MM.1S (cell line): ENCODE measurements around the gene NEDD4L.

Source experiments
- DNase-seq: peaks from one replicate; pipeline ENCODE4 v3.0.0-alpha.2; 2015
- H2AFZ ChIP-seq: fragments of 300-600 bp; sonication (generic); 2 replicates; pipeline ENCODE4 v1.6.0; 2016; ENCODE audit warnings: antibody characterized with exemption, low read length
- H3F3A ChIP-seq: fragments of 300-600 bp; sonication (generic); 2 replicates; pipeline ENCODE4 v1.6.1; 2016; ENCODE audit warnings: mild to moderate bottlenecking, antibody characterized with exemption, low read length, moderate library complexity, mixed read lengths; ENCODE audit not compliant: insufficient read depth
- H3K27ac ChIP-seq: fragments of 300-600 bp; sonication (generic); 2 replicates; pipeline ENCODE4 v1.5.1; 2016; ENCODE audit warnings: mild to moderate bottlenecking, low read length
- H3K27me3 ChIP-seq: fragments of 300-600 bp; sonication (generic); replicated peaks from 2 replicates; pipeline ENCODE4 v1.6.0; 2016; ENCODE audit warnings: low read length; ENCODE audit not compliant: insufficient read depth
- H3K36me3 ChIP-seq: fragments of 300-600 bp; sonication (generic); replicated peaks from 2 replicates; pipeline ENCODE4 v1.6.1; 2016; ENCODE audit warnings: mild to moderate bottlenecking, low read length, mixed read lengths; ENCODE audit not compliant: insufficient read depth
- H3K4me1 ChIP-seq: fragments of 300-600 bp; sonication (generic); 2 replicates; pipeline ENCODE4 v1.6.1; 2016; ENCODE audit warnings: low read length, mixed read lengths
- H3K4me2 ChIP-seq: fragments of 300-600 bp; sonication (generic); 2 replicates; pipeline ENCODE4 v1.6.0; 2016; ENCODE audit warnings: low read depth, low read length
- H3K4me3 ChIP-seq: fragments of 300-600 bp; sonication (generic); 2 replicates; pipeline ENCODE4 v1.5.1; 2016; ENCODE audit warnings: low read length, mixed read lengths
- H3K79me2 ChIP-seq: fragments of 300-600 bp; sonication (generic); 2 replicates; pipeline ENCODE4 v1.6.1; 2016; ENCODE audit warnings: mixed run types, low read length, mixed read lengths
- H3K9ac ChIP-seq: fragments of 300-600 bp; sonication (generic); 2 replicates; pipeline ENCODE4 v1.6.1; 2016; ENCODE audit warnings: low read length, mixed read lengths
- H3K9me2 ChIP-seq: fragments of 300-600 bp; sonication (generic); replicated peaks from 2 replicates; pipeline ENCODE4 v1.6.1; 2016; ENCODE audit warnings: mild to moderate bottlenecking, low read length, mixed read lengths; ENCODE audit not compliant: insufficient read depth
- H3K9me3 ChIP-seq: fragments of 300-600 bp; sonication (generic); replicated peaks from 2 replicates; pipeline ENCODE4 v1.6.1; 2016; ENCODE audit warnings: mild to moderate bottlenecking, low read length, mixed read lengths; ENCODE audit not compliant: insufficient read depth
- H4K20me1 ChIP-seq: fragments of 300-600 bp; sonication (generic); 2 replicates; pipeline ENCODE4 v1.6.1; 2016; ENCODE audit warnings: mild to moderate bottlenecking, low read length, moderate library complexity, mixed read lengths; ENCODE audit not compliant: insufficient read depth
- EZH2 ChIP-seq: fragments of 300-600 bp; sonication (generic); optimal IDR thresholded peaks from 2 replicates; pipeline ENCODE3; 2017; ENCODE audit warnings: low read depth, mild to moderate bottlenecking, antibody characterized with exemption, low read length, mixed read lengths
- EZH2phosphoT487 ChIP-seq: fragments of 300-600 bp; sonication (generic); IDR thresholded peaks from 2 replicates; pipeline ENCODE4 v1.6.1; 2018; ENCODE audit warnings: antibody characterized with exemption, low read length
- TF ChIP-seq, protein P1 (sequence below): fragments of 300-600 bp; sonication (generic); IDR thresholded peaks from 2 replicates; pipeline ENCODE4 v1.5.1; 2016; ENCODE audit warnings: antibody characterized with exemption, low read length, mixed read lengths

The NEDD4L gene

DNA sequence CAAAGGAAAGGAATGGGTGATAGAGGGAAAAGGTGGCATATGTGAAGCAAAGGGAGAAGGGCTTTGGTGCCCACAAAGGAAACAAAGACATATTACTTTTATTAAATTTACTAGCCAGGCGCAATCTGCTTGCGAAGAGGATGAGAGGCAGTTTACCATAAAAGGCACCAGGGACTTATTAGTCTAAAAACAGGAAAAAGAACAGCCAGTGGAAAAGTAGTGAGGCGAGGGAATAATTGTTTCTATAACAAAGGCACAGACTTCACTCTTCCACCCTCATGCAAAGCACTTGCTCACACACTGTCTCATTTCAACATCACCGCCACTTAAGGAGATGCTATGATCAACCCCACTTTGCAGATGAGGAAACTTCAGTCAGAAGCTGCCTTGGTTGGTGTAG lies 374.3 kb downstream of the NEDD4L start:
- Histone ChIP-seq H2AFZ (no peak overlapping the region), H3K9me3 (no peaks in the 10 kb centered on the region), H3K4me3 (no peak overlapping the region), H3K27ac (no peak overlapping the region), H3K4me2 (no peak overlapping the region), H3K36me3 (no peaks in the 10 kb centered on the region), H4K20me1 (no peaks in the 10 kb centered on the region), H3F3A (no peaks in the 10 kb centered on the region), H3K4me1 (no peaks in the 10 kb centered on the region), H3K9ac (no peak overlapping the region), H3K79me2 (no peaks in the 10 kb centered on the region), H3K9me2 (no peaks in the 10 kb centered on the region), H3K27me3 (no peaks in the 10 kb centered on the region)
- no peak for DNase-seq
- no peak for TF ChIP-seq EZH2
- TF ChIP-seq, protein P1, sequence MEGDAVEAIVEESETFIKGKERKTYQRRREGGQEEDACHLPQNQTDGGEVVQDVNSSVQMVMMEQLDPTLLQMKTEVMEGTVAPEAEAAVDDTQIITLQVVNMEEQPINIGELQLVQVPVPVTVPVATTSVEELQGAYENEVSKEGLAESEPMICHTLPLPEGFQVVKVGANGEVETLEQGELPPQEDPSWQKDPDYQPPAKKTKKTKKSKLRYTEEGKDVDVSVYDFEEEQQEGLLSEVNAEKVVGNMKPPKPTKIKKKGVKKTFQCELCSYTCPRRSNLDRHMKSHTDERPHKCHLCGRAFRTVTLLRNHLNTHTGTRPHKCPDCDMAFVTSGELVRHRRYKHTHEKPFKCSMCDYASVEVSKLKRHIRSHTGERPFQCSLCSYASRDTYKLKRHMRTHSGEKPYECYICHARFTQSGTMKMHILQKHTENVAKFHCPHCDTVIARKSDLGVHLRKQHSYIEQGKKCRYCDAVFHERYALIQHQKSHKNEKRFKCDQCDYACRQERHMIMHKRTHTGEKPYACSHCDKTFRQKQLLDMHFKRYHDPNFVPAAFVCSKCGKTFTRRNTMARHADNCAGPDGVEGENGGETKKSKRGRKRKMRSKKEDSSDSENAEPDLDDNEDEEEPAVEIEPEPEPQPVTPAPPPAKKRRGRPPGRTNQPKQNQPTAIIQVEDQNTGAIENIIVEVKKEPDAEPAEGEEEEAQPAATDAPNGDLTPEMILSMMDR = no peak

DNA sequence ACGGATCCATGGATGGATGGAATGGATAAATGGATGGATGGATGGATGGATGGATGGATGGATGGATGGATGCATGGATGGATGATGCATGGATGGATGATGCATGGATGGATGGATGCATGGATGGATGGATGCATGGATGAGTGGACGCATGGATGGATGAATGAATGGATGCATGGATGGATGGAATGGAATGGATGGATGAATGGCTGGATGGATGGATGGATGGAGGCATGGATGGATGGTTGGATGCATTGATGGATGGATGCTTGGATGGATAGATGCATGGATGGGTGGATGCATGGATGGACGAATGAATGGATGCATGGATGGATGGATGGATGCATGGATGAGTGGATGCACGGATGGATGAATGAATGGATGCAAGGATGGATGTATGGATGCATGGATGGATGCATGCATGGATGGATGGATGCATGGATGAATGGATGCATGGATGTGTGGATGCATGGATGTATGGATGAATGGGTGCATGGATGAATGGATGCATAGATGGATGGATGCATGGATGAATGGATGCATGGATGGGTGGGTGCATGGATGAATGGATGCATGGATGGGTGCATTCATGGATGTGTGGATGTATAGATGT lies 375.7 kb downstream of the NEDD4L start:
- H3K79me2 ChIP-seq = no peaks in the 10 kb centered on the region
- H3K9me2 ChIP-seq = no peaks in the 10 kb centered on the region
- H3K4me3 ChIP-seq = no peak overlapping the region
- H3K9me3 ChIP-seq = no peaks in the 10 kb centered on the region
- H2AFZ ChIP-seq = no peak overlapping the region
- no peaks in the 10 kb centered on the region for H3F3A ChIP-seq
- no peaks in the 10 kb centered on the region for H4K20me1 ChIP-seq
- no peaks in the 10 kb centered on the region for H3K27me3 ChIP-seq
- DNase-seq = no peak
- H3K27ac ChIP-seq = no peak overlapping the region
- TF ChIP-seq, protein P1 = no peak
- TF ChIP-seq EZH2phosphoT487 = no peak
- no peak for TF ChIP-seq EZH2
- H3K4me1 ChIP-seq = no peaks in the 10 kb centered on the region
- H3K36me3 ChIP-seq = no peaks in the 10 kb centered on the region
- H3K9ac ChIP-seq = no peak overlapping the region
- H3K4me2 ChIP-seq = no peak overlapping the region

DNA sequence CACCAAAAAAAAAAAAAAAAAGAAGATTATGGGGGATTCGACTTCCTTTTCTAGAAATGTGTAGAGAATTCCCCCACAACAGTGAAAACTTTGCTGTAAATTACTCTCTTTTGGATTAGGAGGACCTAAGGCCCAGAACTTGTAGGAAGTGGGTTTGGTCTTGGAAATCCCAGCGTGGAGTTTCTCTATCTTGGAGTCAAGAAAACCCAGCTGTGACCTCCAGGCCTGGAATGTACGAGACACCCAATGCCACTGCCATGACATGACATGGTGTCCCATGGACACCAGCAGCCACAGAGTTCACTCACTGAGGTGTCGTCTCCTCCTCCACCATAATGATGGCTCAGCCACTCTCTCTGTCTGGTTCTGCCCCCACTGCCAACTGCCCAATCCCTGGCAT lies 382.6 kb downstream of the NEDD4L start:
- Histone ChIP-seq H4K20me1 (no peaks in the 10 kb centered on the region), H3K4me1 (no peaks in the 10 kb centered on the region), H3K9me2 (no peaks in the 10 kb centered on the region), H3K4me3 (no peak overlapping the region), H3K27ac (no peak overlapping the region), H3K36me3 (no peaks in the 10 kb centered on the region), H3K79me2 (no peaks in the 10 kb centered on the region), H3K9ac (no peak overlapping the region), H3K4me2 (no peak overlapping the region), H3F3A (no peaks in the 10 kb centered on the region), H3K9me3 (no peaks in the 10 kb centered on the region), H3K27me3 (no peaks in the 10 kb centered on the region), H2AFZ (no peak overlapping the region)
- no peak for DNase-seq
- TF ChIP-seq, protein P1 = no peak
- TF ChIP-seq EZH2 (no peak), EZH2phosphoT487 (no peak)

- Histone ChIP-seq H3K36me3 (no peaks in the 10 kb centered on the region), H3K9me2 (no peaks in the 10 kb centered on the region), H3K9me3 (no peaks in the 10 kb centered on the region), H3K9ac (no peak overlapping the region), H3K27me3 (no peaks in the 10 kb centered on the region), H3F3A (no peaks in the 10 kb centered on the region), H3K27ac (no peak overlapping the region), H2AFZ (no peak overlapping the region), H3K4me2 (no peak overlapping the region), H3K4me1 (no peaks in the 10 kb centered on the region), H3K4me3 (no peak overlapping the region), H3K79me2 (no peaks in the 10 kb centered on the region), H4K20me1 (no peaks in the 10 kb centered on the region)
- DNase-seq = no peak
- TF ChIP-seq, protein P1 = no peak
- no peak for TF ChIP-seq EZH2
- no peak for TF ChIP-seq EZH2phosphoT487
Observed at GRCh38 chr18:58427321-58427720, 383.3 kb downstream of the NEDD4L start.
